Neural cell (in vitro differentiated cells): Measurements from ENCODE around the gene CEP57.

Experiments used
- EZH2 ChIP-seq: fragments of 200-600, 300-800 bp; shearing (Covaris generic), sonication (generic); IDR thresholded peaks from 2 replicates; pipeline ENCODE4 v1.6.1; 2014; ENCODE audit warnings: antibody characterized with exemption, low read length, borderline replicate concordance, mild to moderate bottlenecking; ENCODE audit not compliant: insufficient read depth, poor library complexity, severe bottlenecking
- TF ChIP-seq, protein P1 (sequence below): fragments of 450-650 bp; IDR thresholded peaks from 2 replicates; pipeline ENCODE4 v1.5.1; 2014; ENCODE audit warnings: antibody characterized with exemption, mild to moderate bottlenecking, moderate library complexity; ENCODE audit not compliant: poor library complexity, severe bottlenecking

DNA sequence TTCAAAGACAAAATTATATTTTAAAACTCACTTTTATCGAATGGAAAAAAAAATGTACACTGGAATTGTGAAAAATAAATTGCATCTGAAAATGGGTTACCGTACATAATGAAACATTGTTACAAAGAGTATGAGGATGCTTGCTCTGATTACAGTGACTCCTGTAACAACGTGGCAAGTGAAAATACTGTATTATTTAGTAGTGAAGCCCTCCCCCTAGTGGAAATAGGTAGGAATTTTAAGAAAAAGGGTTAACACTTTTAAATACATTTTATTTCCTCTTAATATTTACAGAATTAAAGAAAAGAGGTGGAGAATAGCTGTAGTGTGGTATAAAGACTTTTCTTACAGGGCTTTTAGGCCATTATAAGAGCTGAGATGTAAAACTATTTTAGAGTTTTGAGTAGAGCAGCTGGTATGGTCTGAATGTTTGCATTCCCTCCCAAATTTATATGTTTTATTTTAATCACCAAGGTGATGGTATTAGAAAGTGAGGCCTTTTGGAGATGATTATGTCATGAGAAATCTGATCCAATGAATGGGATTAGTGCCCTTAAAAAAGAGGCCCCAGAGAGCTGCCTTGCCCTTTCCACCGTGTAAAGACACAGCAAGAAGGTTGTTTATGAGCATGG is 25.9 kb upstream of the CEP57 start:
- TF ChIP-seq, protein P1, sequence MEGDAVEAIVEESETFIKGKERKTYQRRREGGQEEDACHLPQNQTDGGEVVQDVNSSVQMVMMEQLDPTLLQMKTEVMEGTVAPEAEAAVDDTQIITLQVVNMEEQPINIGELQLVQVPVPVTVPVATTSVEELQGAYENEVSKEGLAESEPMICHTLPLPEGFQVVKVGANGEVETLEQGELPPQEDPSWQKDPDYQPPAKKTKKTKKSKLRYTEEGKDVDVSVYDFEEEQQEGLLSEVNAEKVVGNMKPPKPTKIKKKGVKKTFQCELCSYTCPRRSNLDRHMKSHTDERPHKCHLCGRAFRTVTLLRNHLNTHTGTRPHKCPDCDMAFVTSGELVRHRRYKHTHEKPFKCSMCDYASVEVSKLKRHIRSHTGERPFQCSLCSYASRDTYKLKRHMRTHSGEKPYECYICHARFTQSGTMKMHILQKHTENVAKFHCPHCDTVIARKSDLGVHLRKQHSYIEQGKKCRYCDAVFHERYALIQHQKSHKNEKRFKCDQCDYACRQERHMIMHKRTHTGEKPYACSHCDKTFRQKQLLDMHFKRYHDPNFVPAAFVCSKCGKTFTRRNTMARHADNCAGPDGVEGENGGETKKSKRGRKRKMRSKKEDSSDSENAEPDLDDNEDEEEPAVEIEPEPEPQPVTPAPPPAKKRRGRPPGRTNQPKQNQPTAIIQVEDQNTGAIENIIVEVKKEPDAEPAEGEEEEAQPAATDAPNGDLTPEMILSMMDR: peak; percentile 88
- no peak for TF ChIP-seq EZH2
